Peyer's patch (tissue), 4 donors: Measurements from ENCODE around the gene AHCTF1.

Experiments
- CTCF ChIP-seq, 6 experiments: fragments of 450-650 bp in 4 of 6; fragments of 200-600 bp in 2 of 6; sonication (generic) in 1 of 6; IDR thresholded peaks; one replicate each; pipeline ENCODE4 v1.5.1; 2017 to 2019; ENCODE audit warnings: antibody characterized with exemption in 6 of 6, mild to moderate bottlenecking in 3 of 6, moderate library complexity in 1 of 6
- POLR2A ChIP-seq, 2 donors: fragments of 450-650 bp; IDR thresholded peaks; one replicate each; pipeline ENCODE4 v1.5.1; 2017; ENCODE audit warnings: antibody characterized with exemption in 2 of 2, mild to moderate bottlenecking in 2 of 2, moderate library complexity in 2 of 2

GRCh38 chr1:246797157-246797556, 134.6 kb downstream of the AHCTF1 start:
- TF ChIP-seq CTCF (IDR thresholded peaks at IDR 0.05) = no peak
- no peak for TF ChIP-seq POLR2A (IDR thresholded peaks at IDR 0.05)
